Progenitor cell of endocrine pancreas (in vitro differentiated cells): ENCODE measurements around the gene DOCK4. TPM values are rescaled to one million over a fixed set of nuclear protein-coding genes. Genes with fewer than 3 reads are reported as not detected.

Source experiments
- DNase-seq: peaks from one replicate; pipeline ENCODE4 v3.0.0; 2021; ENCODE audit warnings: low spot score; ENCODE audit not compliant: unreplicated experiment
- H3K27ac Mint-ChIP-seq: 2 replicates; pipeline ENCODE4 v1.8.0; 2021; ENCODE audit warnings: mild to moderate bottlenecking, moderate library complexity, mixed read lengths
- H3K27me3 Mint-ChIP-seq: 2 replicates; pipeline ENCODE4 v1.8.0; 2021; ENCODE audit warnings: mixed read lengths
- H3K36me3 Mint-ChIP-seq: 2 replicates; pipeline ENCODE4 v1.8.0; 2022; ENCODE audit warnings: mixed read lengths; ENCODE audit not compliant: insufficient read depth
- H3K4me1 Mint-ChIP-seq: 2 replicates; pipeline ENCODE4 v1.8.0; 2021; ENCODE audit warnings: low read depth, mixed read lengths
- H3K4me3 Mint-ChIP-seq: 2 replicates; pipeline ENCODE4 v1.8.0; 2021; ENCODE audit warnings: low read depth, mild to moderate bottlenecking, moderate library complexity, mixed read lengths
- H3K9me3 Mint-ChIP-seq: 2 replicates; pipeline ENCODE4 v1.8.0; 2021; ENCODE audit warnings: low read depth, mixed read lengths
- total RNA-seq: library from RNA; stranded (reverse); gene quantifications from 2 replicates; pipeline ENCODE4 v1.2.1, GENCODE V29; 2021
- TF ChIP-seq, protein P1 (sequence below): fragments of 200-600 bp; sonication (generic); IDR thresholded peaks from one replicate; pipeline ENCODE4 v1.5.0; 2021; ENCODE audit warnings: antibody characterized with exemption, mild to moderate bottlenecking; ENCODE audit not compliant: unreplicated experiment

The DOCK4 gene
- total RNA-seq, 1 donor from 2014 or later: 28.8 TPM

DNA sequence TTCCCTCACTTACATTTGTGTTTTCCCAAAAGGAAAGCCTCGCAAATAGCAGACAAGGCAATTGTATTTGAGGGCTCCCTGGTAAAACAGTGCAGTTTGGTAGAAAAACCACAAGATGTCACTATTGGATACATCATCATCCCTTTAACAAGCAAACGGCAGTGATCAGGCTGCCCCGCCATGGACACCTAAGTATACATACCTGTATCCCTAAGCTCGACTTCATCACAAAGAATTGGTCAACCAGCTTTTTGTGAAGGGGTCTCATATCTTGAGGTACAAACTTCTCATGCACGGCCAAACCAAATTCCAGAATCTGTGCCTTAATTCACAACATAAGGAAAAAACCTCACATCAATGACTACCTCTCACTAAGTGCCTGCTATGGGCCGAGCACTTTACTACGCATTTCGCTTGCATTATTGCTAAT, 464.4 kb downstream of the DOCK4 start:
- DNase-seq: peak; percentile 17
- Mint-ChIP-seq H3K36me3 (peaks cover 11% of the 10 kb centered on the region), H3K27me3 (no peaks in the 10 kb centered on the region), H3K4me3 (no peak overlapping the region), H3K4me1 (peaks cover 4% of the 10 kb centered on the region), H3K27ac (no peak overlapping the region), H3K9me3 (no peaks in the 10 kb centered on the region)
- TF ChIP-seq, protein P1, sequence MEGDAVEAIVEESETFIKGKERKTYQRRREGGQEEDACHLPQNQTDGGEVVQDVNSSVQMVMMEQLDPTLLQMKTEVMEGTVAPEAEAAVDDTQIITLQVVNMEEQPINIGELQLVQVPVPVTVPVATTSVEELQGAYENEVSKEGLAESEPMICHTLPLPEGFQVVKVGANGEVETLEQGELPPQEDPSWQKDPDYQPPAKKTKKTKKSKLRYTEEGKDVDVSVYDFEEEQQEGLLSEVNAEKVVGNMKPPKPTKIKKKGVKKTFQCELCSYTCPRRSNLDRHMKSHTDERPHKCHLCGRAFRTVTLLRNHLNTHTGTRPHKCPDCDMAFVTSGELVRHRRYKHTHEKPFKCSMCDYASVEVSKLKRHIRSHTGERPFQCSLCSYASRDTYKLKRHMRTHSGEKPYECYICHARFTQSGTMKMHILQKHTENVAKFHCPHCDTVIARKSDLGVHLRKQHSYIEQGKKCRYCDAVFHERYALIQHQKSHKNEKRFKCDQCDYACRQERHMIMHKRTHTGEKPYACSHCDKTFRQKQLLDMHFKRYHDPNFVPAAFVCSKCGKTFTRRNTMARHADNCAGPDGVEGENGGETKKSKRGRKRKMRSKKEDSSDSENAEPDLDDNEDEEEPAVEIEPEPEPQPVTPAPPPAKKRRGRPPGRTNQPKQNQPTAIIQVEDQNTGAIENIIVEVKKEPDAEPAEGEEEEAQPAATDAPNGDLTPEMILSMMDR: peak; percentile 79

DNA sequence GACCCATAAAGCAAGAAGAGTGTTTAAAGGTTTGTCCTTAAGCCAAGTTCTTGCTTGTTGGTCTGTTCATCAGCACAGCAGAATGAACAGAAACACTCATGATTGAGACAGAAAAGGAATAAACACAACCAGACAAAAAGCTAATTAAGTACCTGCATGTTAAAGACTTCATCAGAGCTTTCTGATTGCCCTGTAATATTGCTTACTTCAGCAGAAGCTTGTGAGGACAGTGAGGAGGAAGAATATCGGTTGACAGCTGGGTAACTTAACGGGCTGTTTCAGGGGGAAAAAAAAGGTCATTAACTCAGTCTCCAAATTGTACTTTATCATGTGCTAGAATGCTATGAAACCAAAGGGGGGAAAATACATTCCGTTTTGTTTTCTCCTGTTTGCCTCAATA, 465.3 kb downstream of the DOCK4 start:
- no peak for DNase-seq
- Mint-ChIP-seq H3K4me3 (no peak overlapping the region), H3K27ac (no peak overlapping the region), H3K9me3 (no peaks in the 10 kb centered on the region), H3K27me3 (no peaks in the 10 kb centered on the region), H3K4me1 (no peaks in the 10 kb centered on the region), H3K36me3 (peaks cover 11% of the 10 kb centered on the region)
- TF ChIP-seq, protein P1: no peak

DNA sequence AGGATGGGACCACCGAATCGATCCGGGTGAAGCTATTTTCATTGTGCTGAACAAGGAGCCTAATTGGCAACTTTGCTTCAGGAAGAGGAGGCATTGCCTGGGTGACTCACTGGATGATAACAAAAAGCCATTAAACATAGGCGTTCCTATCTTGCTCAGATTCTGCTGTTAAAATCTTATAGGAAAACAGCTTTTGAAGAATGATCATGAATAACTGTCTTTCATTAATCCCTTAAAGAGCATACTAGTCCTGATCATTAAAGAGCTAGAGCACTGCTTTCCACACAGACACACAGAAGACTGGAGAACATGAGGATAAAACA, 469.7 kb downstream of the DOCK4 start:
- H3K36me3 Mint-ChIP-seq: peaks cover 3% of the 10 kb centered on the region
- H3K4me1 Mint-ChIP-seq: no peaks in the 10 kb centered on the region
- no peaks in the 10 kb centered on the region for H3K27me3 Mint-ChIP-seq
- H3K9me3 Mint-ChIP-seq: no peaks in the 10 kb centered on the region
- H3K27ac Mint-ChIP-seq: no peak overlapping the region
- TF ChIP-seq, protein P1: no peak
- no peak overlapping the region for H3K4me3 Mint-ChIP-seq
- no peak for DNase-seq

DNA sequence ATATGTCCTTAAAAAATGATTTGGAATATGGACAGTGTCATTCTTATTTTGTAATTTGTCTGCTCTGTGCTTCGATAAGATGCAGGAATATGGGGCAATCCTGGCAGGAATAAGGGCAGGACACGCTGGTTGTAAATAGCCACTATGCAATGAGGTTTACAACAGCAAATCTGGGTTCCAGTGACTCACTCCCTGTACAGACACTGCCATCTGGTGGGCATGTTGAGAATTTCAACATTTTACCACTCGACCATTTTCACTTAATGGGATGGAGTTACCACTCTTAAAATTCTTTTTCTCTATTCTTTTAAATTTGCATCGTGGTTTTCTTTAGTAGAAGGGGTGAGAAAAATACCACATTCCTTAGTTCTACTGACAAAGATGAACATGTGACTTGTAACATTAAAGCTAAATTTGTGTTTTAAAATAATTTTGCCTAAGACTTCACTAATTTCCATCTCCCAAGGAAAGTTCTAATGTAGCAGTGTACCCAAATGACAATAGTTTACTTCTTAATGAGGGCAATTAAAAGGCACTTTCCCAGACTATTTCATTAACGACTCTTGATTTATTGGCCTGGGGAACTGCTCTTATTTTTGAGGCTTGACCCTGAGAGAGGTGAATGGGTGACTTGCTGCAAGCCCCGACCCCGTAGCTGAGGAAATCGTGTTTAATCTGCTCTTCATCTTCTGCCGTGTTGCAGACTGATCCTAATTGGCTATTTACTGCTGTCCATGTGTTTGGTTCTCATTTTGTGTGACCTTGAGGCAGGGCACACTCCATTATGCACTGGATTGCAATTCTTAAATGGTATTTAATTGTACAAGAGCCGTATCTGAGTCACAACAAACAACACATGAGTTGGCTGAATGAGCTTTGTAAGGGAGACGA, 470.3 kb downstream of the DOCK4 start:
- H3K4me3 Mint-ChIP-seq: no peak overlapping the region
- no peak overlapping the region for H3K27ac Mint-ChIP-seq
- H3K36me3 Mint-ChIP-seq: peaks cover 3% of the 10 kb centered on the region
- TF ChIP-seq, protein P1: peak; percentile 92
- no peaks in the 10 kb centered on the region for H3K27me3 Mint-ChIP-seq
- DNase-seq: peak; percentile 58
- H3K4me1 Mint-ChIP-seq: no peaks in the 10 kb centered on the region
- no peaks in the 10 kb centered on the region for H3K9me3 Mint-ChIP-seq

DNA sequence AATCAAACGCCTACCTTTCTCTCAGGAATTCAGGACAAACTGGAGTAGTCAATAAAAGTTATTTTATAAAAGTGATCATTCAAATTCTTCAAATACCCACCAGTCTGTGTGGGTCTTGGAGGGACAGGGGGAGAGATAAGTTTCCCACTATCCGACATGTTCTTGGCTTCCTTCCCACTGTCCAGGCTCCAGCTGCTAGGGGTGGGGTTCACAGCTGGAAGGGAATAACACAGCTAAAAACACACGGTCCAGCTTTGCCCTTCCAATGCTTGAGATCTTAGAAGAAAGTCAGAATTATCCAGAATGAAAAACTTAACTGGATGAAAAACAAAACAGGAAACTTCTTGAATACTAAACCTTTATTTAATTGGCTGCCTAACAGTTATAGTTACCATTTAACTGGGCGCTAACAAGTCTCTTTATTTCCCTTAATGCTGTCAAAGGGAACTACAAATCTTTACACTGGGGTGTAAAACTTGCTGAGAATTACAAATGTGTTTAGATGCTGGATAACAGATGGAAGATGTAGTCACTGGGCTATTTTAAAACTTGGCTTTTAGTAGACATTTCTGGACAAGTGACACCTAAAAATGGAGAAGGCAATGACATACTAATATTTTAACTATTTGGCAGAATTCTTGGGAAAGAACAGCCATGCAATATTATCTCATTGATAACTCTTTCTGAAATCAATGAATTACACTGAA, 471.1 kb downstream of the DOCK4 start:
- H3K36me3 Mint-ChIP-seq: peaks cover 5% of the 10 kb centered on the region
- H3K27ac Mint-ChIP-seq: no peak overlapping the region
- TF ChIP-seq, protein P1: no peak
- no peak overlapping the region for H3K4me3 Mint-ChIP-seq
- H3K27me3 Mint-ChIP-seq: no peaks in the 10 kb centered on the region
- no peaks in the 10 kb centered on the region for H3K4me1 Mint-ChIP-seq
- no peak for DNase-seq
- H3K9me3 Mint-ChIP-seq: no peaks in the 10 kb centered on the region
